GM12878 (cell line): ENCODE results near the gene BIK. TPM values are rescaled to one million over a fixed set of nuclear protein-coding genes. Genes with fewer than 3 reads are reported as not detected.
"Not testable (repeated sequence)": the region's sequence is repeated elsewhere in the genome, so short reads cannot be mapped to it uniquely, and the experiment has no call there.

Source experiments
- ATAC-seq: fragments of 200-7000 bp; cut with Tn5 transposase; 3 replicates; pipeline ENCODE4 v1.9.1; 2020; ENCODE audit warnings: mild to moderate bottlenecking, moderate library complexity
- BruUV-seq: library from RNA; stranded (reverse); fragments of 400-500 nt; replicated peaks from 2 replicates; lab custom pipeline; 2021; lab: Mats Ljungman, UMichigan
- CTCF ChIA-PET: fragments of 300-600 bp; sonication (Branson Sonifier 250); formaldehyde crosslinking; extraction: SDS; loops from one replicate; lab custom pipeline; 2021; ENCODE audit warnings: inconsistent platforms; lab: Yijun Ruan, JAX
- POLR2A ChIA-PET: fragments of 350-600 bp; formaldehyde crosslinking; extraction: SDS; loops from one replicate; lab custom pipeline; 2021; ENCODE audit warnings: inconsistent platforms; lab: Charles Lee
- RAD21 ChIA-PET: fragments of 300-600 bp; sonication (Branson Sonifier 250); formaldehyde crosslinking; loops from one replicate; lab custom pipeline; 2023; ENCODE audit warnings: antibody characterized with exemption; ENCODE audit not compliant: unreplicated experiment; lab: Charles Lee
- SMC1A ChIA-PET: fragments of 300-600 bp; sonication (Branson Sonifier 250); formaldehyde crosslinking; loops from one replicate; lab custom pipeline; 2023; ENCODE audit not compliant: unreplicated experiment, uncharacterized antibody; lab: Charles Lee
- DNase-seq: peaks from one replicate; pipeline ENCODE4 v3.0.0-alpha.2; 2011; ENCODE audit warnings: low read depth, low spot score
- FAIRE-seq: peaks from 3 replicates; lab custom pipeline; 2011; peaks lifted over from hg19 to GRCh38; lab: Jason Lieb, UNC
- H2AFZ ChIP-seq: 2 replicates; pipeline ENCODE4 v1.6.0; 2011; ENCODE audit warnings: low read depth, low read length, control low read depth; ENCODE audit not compliant: control insufficient read depth
- H3K27ac ChIP-seq: 2 replicates; pipeline ENCODE4 v1.5.1; 2011; ENCODE audit warnings: control low read depth; ENCODE audit not compliant: control insufficient read depth, insufficient read depth
- H3K27me3 ChIP-seq, 2 experiments: replicated peaks in 1 of 2; 2 replicates each; pipeline versions ENCODE4 v1.6.0 to v1.6.1; 2011; ENCODE audit warnings: low read length in 1 of 2; ENCODE audit not compliant: control insufficient read depth in 2 of 2, insufficient read depth in 2 of 2
- H3K36me3 ChIP-seq, 2 experiments: 2 replicates each; pipeline ENCODE4 v1.5.1; 2011; ENCODE audit warnings: low read length in 1 of 2; ENCODE audit not compliant: control insufficient read depth in 2 of 2, insufficient read depth in 2 of 2
- H3K4me1 ChIP-seq: 2 replicates; pipeline ENCODE4 v1.6.1; 2011; ENCODE audit warnings: mild to moderate bottlenecking, low read length, moderate library complexity, mixed read lengths; ENCODE audit not compliant: control insufficient read depth, insufficient read depth
- H3K4me2 ChIP-seq: 2 replicates; pipeline ENCODE4 v1.6.0; 2011; ENCODE audit warnings: control low read depth; ENCODE audit not compliant: control insufficient read depth, insufficient read depth
- H3K4me3 ChIP-seq: fragments of 200-600 bp; sonication (generic); 2 replicates; pipeline ENCODE4 v1.5.1; 2016
- H3K79me2 ChIP-seq: 2 replicates; pipeline ENCODE4 v1.6.0; 2011; ENCODE audit warnings: low read length; ENCODE audit not compliant: control insufficient read depth, insufficient read depth
- H3K9ac ChIP-seq: 2 replicates; pipeline ENCODE4 v1.8.0; 2011; ENCODE audit warnings: low read length, control low read depth, mixed read lengths; ENCODE audit not compliant: control insufficient read depth, insufficient read depth
- H3K9me3 ChIP-seq: replicated peaks from 3 replicates; pipeline ENCODE4 v1.5.1; 2011; ENCODE audit warnings: mild to moderate bottlenecking, low read length; ENCODE audit not compliant: control insufficient read depth, insufficient read depth
- H4K20me1 ChIP-seq: 2 replicates; pipeline ENCODE4 v1.6.0; 2011; ENCODE audit not compliant: control insufficient read depth, insufficient read depth
- WGBS: methylation state at CpG from one replicate; pipeline ENCODE4 v1.1.6; 2016; ENCODE audit warnings: low lambda C conversion rate; ENCODE audit not compliant: insufficient replicate concordance, insufficient coverage; ENCODE audit errors: missing lambda C conversion rate; 5-methylcytosine and 5-hydroxymethylcytosine counted together
- in situ Hi-C: fragments of 300-500 bp; cut with MboI; formaldehyde crosslinking; loops from 9 replicates; pipeline ENCODE4 v1.14.3; 2018; ENCODE audit warnings: mixed read lengths
- intact Hi-C: fragments of 100-400 bp; cut with micrococcal nuclease; formaldehyde crosslinking; loops from one replicate; pipeline ENCODE4 v1.14.2; 2022; ENCODE audit not compliant: unreplicated experiment
- polyA plus RNA-seq, 11 experiments: library from polyadenylated mRNA; depleted of rRNA in 4 of 11; unstranded in 6 of 11; stranded (reverse) in 5 of 11; fragments of >200 nt; fragmentation: Nextera tagmentation in 4 of 11; fragmentation: Illumina TruSeq in 1 of 11; extraction: Ambion mirVana in 4 of 11; extraction: Trizol in 1 of 11; gene quantifications; 1 replicate in 1 of 11; 2 replicates in 10 of 11; pipeline versions ENCODE4 v1.2.1 to v1.2.3, GENCODE V29; 2011 to 2016; ENCODE audit warnings: inconsistent platforms in 2 of 11, missing spikeins in 2 of 11, low read depth in 1 of 11
- total RNA-seq, 4 experiments: library from RNA; depleted of rRNA in 3 of 4; stranded (reverse); fragments of >200 nt in 3 of 4; fragmentation: Illumina TruSeq in 1 of 4; extraction: Trizol in 1 of 4; gene quantifications; 2 replicates each; pipeline versions ENCODE4 v1.2.1 to v1.2.3, GENCODE V29; 2013 to 2021

BIK gene
- total and polyA plus RNA-seq, 10 of the 15 experiments (the other 5 are each of a cell fraction or from before 2014, with no cell fraction given), result 0.33 to 9.8 (median 3.9) TPM

DNA sequence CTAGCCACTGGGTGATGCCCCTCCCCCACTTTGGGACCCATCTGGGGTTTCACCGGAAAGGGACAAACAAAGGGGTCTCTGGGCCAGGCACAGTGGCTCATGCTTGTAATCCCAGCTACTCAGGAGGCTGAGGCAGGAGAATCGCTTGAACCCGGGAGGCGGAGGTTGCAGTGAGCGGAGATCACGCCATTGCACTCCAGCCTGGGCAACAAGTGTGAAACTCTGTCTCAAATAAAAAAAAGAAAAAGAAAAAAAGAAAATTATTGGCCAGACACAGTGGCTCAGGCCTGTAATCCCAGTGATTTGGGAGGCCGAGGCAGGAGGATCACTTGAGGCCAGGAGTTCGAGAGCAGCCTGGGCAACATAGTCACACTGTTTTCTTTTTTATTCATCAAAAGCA is 34.8 kb downstream of the BIK start:
- DNase-seq, H3K27me3 ChIP-seq, FAIRE-seq, H4K20me1 ChIP-seq, H3K9ac ChIP-seq, CTCF ChIA-PET, BruUV-seq, H3K79me2 ChIP-seq, intact Hi-C loops, H3K9me3 ChIP-seq, H3K4me2 ChIP-seq, in situ Hi-C loops, H3K36me3 ChIP-seq, RAD21 ChIA-PET, ATAC-seq, H3K4me3 ChIP-seq, H2AFZ ChIP-seq, H3K27ac ChIP-seq: not testable (repeated sequence)
- WGBS, result 84% methylated on average over 8 of the region's 8 CpGs
- ChIA-PET POLR2A (interaction anchor here (0.7 kb wide), 1 partner anchor 318 kb away, joined by 3 read pairs; no protein-coding TSS in a partner anchor), SMC1A (interaction anchor here (1.3 kb wide), 1 partner anchor 27 kb away, joined by 3 read pairs; no protein-coding TSS in a partner anchor)
- H3K4me1 ChIP-seq, result peaks cover 17% of the 10 kb centered on the region

DNA sequence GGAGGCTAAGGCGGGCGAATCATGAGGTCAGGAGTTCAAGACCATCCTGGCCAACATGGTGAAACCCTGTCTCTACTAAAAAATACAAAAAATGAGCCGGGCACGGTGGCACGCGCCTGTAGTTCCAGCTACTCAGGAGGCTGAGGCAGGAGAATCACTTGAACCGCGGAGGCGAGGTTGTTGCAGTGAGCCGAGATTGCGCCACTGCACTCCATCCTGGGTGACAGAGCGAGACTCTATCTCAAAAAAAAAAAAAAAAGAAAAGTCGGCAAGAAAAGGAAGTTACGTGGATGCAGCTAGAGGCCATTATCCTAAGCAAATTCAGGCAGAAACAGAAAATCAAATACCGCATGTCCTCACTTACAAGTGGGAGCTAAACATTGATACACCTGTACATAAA is 35.8 kb downstream of the BIK start:
- H3K9ac ChIP-seq, intact Hi-C loops, FAIRE-seq, DNase-seq, H3K36me3 ChIP-seq, H4K20me1 ChIP-seq, SMC1A ChIA-PET, H3K27me3 ChIP-seq, BruUV-seq, H3K4me3 ChIP-seq, in situ Hi-C loops, ATAC-seq, H3K79me2 ChIP-seq, H3K4me2 ChIP-seq, CTCF ChIA-PET, H3K9me3 ChIP-seq, H3K27ac ChIP-seq: not testable (repeated sequence)
- POLR2A ChIA-PET, result interaction anchor here (0.7 kb wide), 1 partner anchor 319 kb away, joined by 3 read pairs; no protein-coding TSS in a partner anchor
- RAD21 ChIA-PET, result interaction anchor here (0.8 kb wide), 1 partner anchor 60 kb away, joined by 3 read pairs; no protein-coding TSS in a partner anchor
- 91% methylated on average over 9 of the region's 15 CpGs for WGBS
- H3K4me1 ChIP-seq, result peaks cover 17% of the 10 kb centered on the region
- H2AFZ ChIP-seq, result peak overlapping the region; percentile 28; the same call in 1 of the 2 replicates
